H1 (cell line): ENCODE data around the gene TGFBR2. TPM values are rescaled to one million over a fixed set of nuclear protein-coding genes. Genes with fewer than 3 reads are reported as not detected.

Experiments
- CTCF ChIA-PET: fragments of 300-600 bp; sonication (Branson Sonifier 250); formaldehyde crosslinking; loops from one replicate; lab custom pipeline; 2021; ENCODE audit not compliant: partially characterized antibody; lab: Charles Lee
- POLR2A ChIA-PET: fragments of 300-600 bp; sonication (Branson Sonifier 250); formaldehyde crosslinking; loops from one replicate; lab custom pipeline; 2021; ENCODE audit warnings: inconsistent platforms; ENCODE audit not compliant: partially characterized antibody; lab: Charles Lee
- DNase-seq, 2 experiments: peaks; one replicate each; pipeline versions ENCODE4 v3.0.0 to v3.0.0-alpha.2; 2010 to 2022; ENCODE audit warnings: low spot score in 2 of 2, low read depth in 1 of 2, mixed read lengths in 1 of 2
- FAIRE-seq: peaks from 2 replicates; lab custom pipeline; 2011; peaks lifted over from hg19 to GRCh38; lab: Jason Lieb, UNC
- H2AFZ ChIP-seq: 2 replicates; pipeline ENCODE4 v1.8.1; 2012; ENCODE audit warnings: low read length, inconsistent platforms
- H2AK5ac ChIP-seq: 2 replicates; pipeline ENCODE4 v1.6.1; 2013; ENCODE audit warnings: low read depth, low read length
- H2BK120ac ChIP-seq: replicated peaks from 2 replicates; pipeline ENCODE3; 2013; ENCODE audit warnings: low read depth, low read length, inconsistent platforms
- H2BK12ac ChIP-seq: 2 replicates; pipeline ENCODE4 v1.6.1; 2013; ENCODE audit warnings: low read depth, low read length
- H2BK15ac ChIP-seq: 2 replicates; pipeline ENCODE4 v1.6.1; 2013; ENCODE audit warnings: low read length
- H2BK20ac ChIP-seq: 2 replicates; pipeline ENCODE4 v1.6.1; 2013; ENCODE audit warnings: low read length
- H2BK5ac ChIP-seq: 2 replicates; pipeline ENCODE4 v1.6.1; 2013; ENCODE audit warnings: low read depth, low read length
- H3K14ac ChIP-seq: 2 replicates; pipeline ENCODE4 v1.6.1; 2013; ENCODE audit warnings: inconsistent platforms; ENCODE audit not compliant: insufficient read length
- H3K18ac ChIP-seq: 2 replicates; pipeline ENCODE4 v1.6.1; 2013; ENCODE audit warnings: low read length; ENCODE audit errors: extremely low read depth
- H3K23ac ChIP-seq: 2 replicates; pipeline ENCODE4 v1.6.1; 2013; ENCODE audit warnings: inconsistent platforms; ENCODE audit not compliant: insufficient read length
- H3K23me2 ChIP-seq: 2 replicates; pipeline ENCODE4 v1.6.1; 2013; ENCODE audit warnings: low read depth, low read length
- H3K27ac ChIP-seq: 2 replicates; pipeline ENCODE4 v1.6.1; 2011; ENCODE audit warnings: low read depth, low read length, inconsistent platforms
- H3K27me3 ChIP-seq, 4 experiments: replicated peaks in 1 of 4; 1 replicate in 1 of 4; 2 replicates in 3 of 4; pipeline versions ENCODE4 v1.6.1 to v1.8.1; 2011 to 2013; ENCODE audit warnings: low read length in 3 of 4, mild to moderate bottlenecking in 3 of 4, inconsistent platforms in 2 of 4, mixed read lengths in 2 of 4, moderate library complexity in 1 of 4; ENCODE audit not compliant: control insufficient read depth in 3 of 4, insufficient read depth in 3 of 4; ENCODE audit errors: extremely low read depth in 1 of 4
- H3K36me3 ChIP-seq, 4 experiments: 2 replicates each; pipeline versions ENCODE4 v1.6.1 to v1.8.1; 2011 to 2013; ENCODE audit warnings: mild to moderate bottlenecking in 4 of 4, low read length in 3 of 4, moderate library complexity in 2 of 4, control low read depth in 1 of 4, inconsistent platforms in 1 of 4; ENCODE audit not compliant: insufficient read depth in 4 of 4, control insufficient read depth in 2 of 4
- H3K4ac ChIP-seq: replicated peaks from 2 replicates; pipeline ENCODE3; 2013; ENCODE audit warnings: low read length, low read depth, mixed read lengths, inconsistent platforms; ENCODE audit not compliant: insufficient read length
- H3K4me1 ChIP-seq, 4 experiments: replicated peaks in 1 of 4; 1 replicate in 1 of 4; 2 replicates in 3 of 4; pipeline versions ENCODE4 v1.6.1 to v1.8.1; 2011 to 2013; ENCODE audit warnings: low read length in 3 of 4, inconsistent platforms in 2 of 4, mixed read lengths in 1 of 4; ENCODE audit not compliant: insufficient read depth in 4 of 4, control insufficient read depth in 3 of 4
- H3K4me2 ChIP-seq, 2 experiments: 2 replicates each; pipeline versions ENCODE4 v1.6.1 to v1.8.1; 2011 to 2013; ENCODE audit warnings: low read depth in 2 of 2, low read length in 2 of 2, control low read depth in 1 of 2, inconsistent platforms in 1 of 2, mild to moderate bottlenecking in 1 of 2; ENCODE audit not compliant: insufficient read depth in 1 of 2
- H3K4me3 ChIP-seq, 4 experiments: fragments of 200-600, 300-600 bp in 1 of 4; sonication (generic), shearing (Covaris generic), sonication (Bioruptor Twin) in 1 of 4; 2 replicates each; pipeline versions ENCODE4 v1.5.1 to v1.8.1; 2011 to 2016; ENCODE audit warnings: low read length in 4 of 4, low read depth in 3 of 4, control low read depth in 2 of 4, inconsistent platforms in 2 of 4, mild to moderate bottlenecking in 2 of 4, mixed read lengths in 1 of 4, moderate library complexity in 1 of 4; ENCODE audit not compliant: insufficient read depth in 2 of 4; ENCODE audit errors: extremely low read depth in 1 of 4
- H3K56ac ChIP-seq: replicated peaks from 2 replicates; pipeline ENCODE3; 2013; ENCODE audit warnings: low read depth, mild to moderate bottlenecking, mixed read lengths, low read length, inconsistent platforms; ENCODE audit not compliant: insufficient read length
- H3K79me1 ChIP-seq: 2 replicates; pipeline ENCODE4 v1.6.1; 2013; ENCODE audit warnings: low read depth, low read length, control low read depth
- H3K79me2 ChIP-seq, 2 experiments: 2 replicates each; pipeline versions ENCODE4 v1.6.1 to v1.8.1; 2012 to 2013; ENCODE audit warnings: low read length in 2 of 2, mild to moderate bottlenecking in 2 of 2, inconsistent platforms in 1 of 2; ENCODE audit not compliant: insufficient read depth in 2 of 2, control insufficient read depth in 1 of 2
- H3K9ac ChIP-seq, 4 experiments: replicated peaks in 1 of 4; 1 replicate in 1 of 4; 2 replicates in 3 of 4; pipeline versions ENCODE4 v1.6.1 to v1.8.1; 2011 to 2013; ENCODE audit warnings: low read depth in 3 of 4, low read length in 3 of 4, control low read depth in 2 of 4, mild to moderate bottlenecking in 2 of 4, moderate library complexity in 2 of 4, inconsistent platforms in 1 of 4; ENCODE audit errors: extremely low read depth in 1 of 4
- H3K9me3 ChIP-seq, 2 experiments: 2 replicates each; pipeline versions ENCODE4 v1.6.1 to v1.8.1; 2012 to 2013; ENCODE audit warnings: mild to moderate bottlenecking in 2 of 2, moderate library complexity in 2 of 2, control low read depth in 1 of 2, inconsistent platforms in 1 of 2, low read depth in 1 of 2, low read length in 1 of 2, mixed read lengths in 1 of 2; ENCODE audit not compliant: insufficient read depth in 2 of 2
- H4K20me1 ChIP-seq, 2 experiments: replicated peaks in 1 of 2; 2 replicates each; pipeline versions ENCODE3 to v1.8.1; 2011 to 2013; ENCODE audit warnings: inconsistent platforms in 2 of 2, low read length in 2 of 2, mild to moderate bottlenecking in 1 of 2; ENCODE audit not compliant: insufficient read depth in 2 of 2, control insufficient read depth in 1 of 2
- H4K5ac ChIP-seq: 2 replicates; pipeline ENCODE4 v1.6.1; 2013; ENCODE audit warnings: low read length, low read depth, mixed read lengths, inconsistent platforms; ENCODE audit not compliant: insufficient read length
- H4K8ac ChIP-seq: 2 replicates; pipeline ENCODE4 v1.8.0; 2013; ENCODE audit warnings: mild to moderate bottlenecking, moderate library complexity, low read length, inconsistent platforms; ENCODE audit not compliant: insufficient read depth; ENCODE audit errors: extremely low read depth
- H4K91ac ChIP-seq: replicated peaks from 2 replicates; pipeline ENCODE3; 2013; ENCODE audit warnings: low read length, mixed read lengths, inconsistent platforms; ENCODE audit not compliant: insufficient read length
- JUND ChIP-seq: IDR thresholded peaks from 2 replicates; pipeline ENCODE4 v1.6.1; 2011; ENCODE audit warnings: mild to moderate bottlenecking, improper control_type of control experiment, low read length
- KDM1A ChIP-seq: fragments of 200-600, 300-600 bp; sonication (generic); IDR thresholded peaks from 2 replicates; pipeline ENCODE4 v1.7.1; 2016; ENCODE audit warnings: mild to moderate bottlenecking, low read length, borderline replicate concordance
- KDM4A ChIP-seq: IDR thresholded peaks from one replicate; pipeline ENCODE4 v1.7.1; 2012; ENCODE audit warnings: low read depth, mild to moderate bottlenecking, moderate library complexity, low read length, inconsistent platforms; ENCODE audit not compliant: severe bottlenecking
- MAX ChIP-seq: IDR thresholded peaks from 2 replicates; pipeline ENCODE4 v1.6.1; 2012; ENCODE audit warnings: inconsistent platforms
- NANOG ChIP-seq: IDR thresholded peaks from 2 replicates; pipeline ENCODE4 v1.6.1; 2011; ENCODE audit warnings: low read length, low read depth, mild to moderate bottlenecking, inconsistent platforms; ENCODE audit not compliant: insufficient read depth, poor library complexity, severe bottlenecking
- SIN3A ChIP-seq, 2 experiments: IDR thresholded peaks in 1 of 2; conservative IDR thresholded peaks in 1 of 2; 2 replicates each; pipeline ENCODE4 v1.6.1; 2011 to 2012; ENCODE audit warnings: low read length in 2 of 2, improper control_type of control experiment in 1 of 2, low read depth in 1 of 2, mild to moderate bottlenecking in 1 of 2
- WGBS, 2 experiments: shearing (Covaris generic) in 1 of 2; methylation state at CpG; one replicate each; pipeline versions ENCODE4 v1.1.6 to v1.1.7; 2013 to 2015; ENCODE audit warnings: low lambda C conversion rate in 2 of 2, mixed read lengths in 2 of 2, inconsistent platforms in 1 of 2, low coverage in 1 of 2, missing lambda C conversion rate in 1 of 2; ENCODE audit not compliant: insufficient replicate concordance in 2 of 2, insufficient coverage in 1 of 2, insufficient read length in 1 of 2; ENCODE audit errors: extremely low coverage in 1 of 2, missing lambda C conversion rate in 1 of 2; 5-methylcytosine and 5-hydroxymethylcytosine counted together
- polyA plus RNA-seq, 7 experiments: library from polyadenylated mRNA; depleted of rRNA in 3 of 7; stranded (reverse) in 5 of 7; unstranded in 2 of 7; fragments of >200 nt in 5 of 7; fragments of 200-250 nt in 2 of 7; gene quantifications; 1 replicate in 5 of 7; 2 replicates in 1 of 7; 4 replicates in 1 of 7; pipeline versions ENCODE4 v1.2.1 to v1.2.3, GENCODE V29; 2011 to 2013; ENCODE audit warnings: missing spikeins in 2 of 7, mixed read lengths in 2 of 7
- total RNA-seq: library from RNA; stranded (reverse); fragmentation: NEBNext Ultra II Directional; extraction: Animal tissue kit (Norgen Biotek cat#: 25700); gene quantifications from 2 replicates; pipeline ENCODE4 v1.2.1, GENCODE V29; 2021

The TGFBR2 gene
- total and polyA plus RNA-seq, 2 of the 8 experiments (the other 6 are each of a cell fraction or from before 2014, with no cell fraction given) = 4.2 to 7.4 TPM

- H4K8ac ChIP-seq = no peak overlapping the region
- FAIRE-seq = no peak
- TF ChIP-seq KDM4A (no peak), NANOG (no peak), MAX (no peak), KDM1A (no peak), JUND (no peak), SIN3A (conservative IDR thresholded peaks at IDR 0.05 in 1 of 2, IDR thresholded peaks at IDR 0.05 in 1 of 2; ENCODE audit: low read depth in 1 of 2, low read length in 2 of 2) (no peak)
- TF ChIP-seq, all 59 proteins: peak for 0
- Histone ChIP-seq H3K56ac (no peak overlapping the region), H3K4ac (no peak overlapping the region), H3K27me3 (no peaks in the 10 kb centered on the region), H3K79me1 (no peaks in the 10 kb centered on the region), H2BK5ac (no peak overlapping the region), H3K79me2 (no peaks in the 10 kb centered on the region), H3K36me3 (peaks cover 0 to 6% (median 1%) of the 10 kb centered on the region in 4 experiments; a peak in 3 of 8 replicates), H2BK20ac (no peak overlapping the region), H2AK5ac (no peak overlapping the region), H3K4me3 (no peak overlapping the region), H3K23ac (no peak overlapping the region), H2AFZ (no peak overlapping the region), H3K4me2 (peak overlapping the region in 1 of 2 experiments; percentile 44; a peak in 1 of 4 replicates), H2BK120ac (no peak overlapping the region), H3K23me2 (no peaks in the 10 kb centered on the region), H3K9me3 (no peaks in the 10 kb centered on the region), H3K4me1 (peaks cover 0 to 7% (median 5%) of the 10 kb centered on the region in 4 experiments; a peak in 4 of 7 replicates), H4K91ac (no peak overlapping the region), H4K20me1 (no peaks in the 10 kb centered on the region), H2BK12ac (no peak overlapping the region), H2BK15ac (no peak overlapping the region), H3K9ac (0 out of 7 replicates have a peak overlapping the region, but pooled peaks of 1 of the 4 experiments have one; percentile 19), H3K27ac (no peak overlapping the region), H3K14ac (no peak overlapping the region), H4K5ac (no peak overlapping the region), H3K18ac (0 out of 2 replicates have a peak overlapping the region, but pooled peaks have one; percentile 24)
- CTCF ChIA-PET = interaction anchor here (0.6 to 6.6 kb wide), 5 partner anchors 12 to 1366 kb away, joined by 3 to 51 read pairs (median 3); no protein-coding TSS in a partner anchor
- POLR2A ChIA-PET = no interaction called here
- 78% methylated on average over 18 of the region's 18 CpGs; no CpG with 5 or more reads in 1 of the 2 experiments for WGBS, 2 experiments
- DNase-seq = no peak
Observed at GRCh38 chr3:30680789-30681648, 74.6 kb downstream of the TGFBR2 start.
